NOMO-1 (cell line): Measurements from ENCODE around the gene UBXN1.
"Not testable (repeated sequence)": the region's sequence is repeated elsewhere in the genome, so short reads cannot be mapped to it uniquely, and the experiment has no call there.

Source experiments
- DNase-seq, 2 experiments: peaks; one replicate each; lab custom pipeline; 2025; ENCODE audit not compliant: unreplicated experiment in 2 of 2; lab: John Stamatoyannopoulos, UW

Gene UBXN1

GRCh38 chr11:62708793-62709192 is 29.9 kb upstream of the UBXN1 start:
- DNase-seq, result peak in 1 of 2 experiments; percentile 33

DNA sequence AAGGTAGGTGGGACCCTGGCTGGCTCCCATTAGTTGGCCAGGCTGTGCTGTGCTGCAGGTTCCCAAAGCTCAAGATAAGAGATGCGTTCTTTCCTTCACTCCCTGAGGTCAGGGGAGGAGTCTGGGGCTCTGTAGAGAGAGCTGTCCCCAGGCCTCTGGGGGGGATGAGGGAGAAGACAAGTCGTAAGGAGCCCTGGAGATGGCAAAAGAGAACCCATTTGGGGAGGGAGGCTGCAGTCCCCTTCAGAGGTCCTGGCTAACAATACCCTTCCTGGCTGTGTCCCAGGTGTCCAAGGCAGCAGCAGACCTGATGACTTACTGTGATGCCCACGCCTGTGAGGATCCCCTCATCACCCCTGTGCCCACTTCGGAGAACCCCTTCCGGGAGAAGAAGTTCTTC is 29.5 kb upstream of the UBXN1 start:
- DNase-seq, result no peak

- DNase-seq, result no peak
Observed at GRCh38 chr11:62707277-62707861, 28.5 kb upstream of the UBXN1 start, which contains the start of the genes BSCL2 and GNG3. BSCL2 (minus strand) TSS chr11:62707424; CDS start chr11:62707195, 229 bp downstream. GNG3 (plus strand) TSS chr11:62707676; CDS start chr11:62708296, 620 bp downstream.

DNA sequence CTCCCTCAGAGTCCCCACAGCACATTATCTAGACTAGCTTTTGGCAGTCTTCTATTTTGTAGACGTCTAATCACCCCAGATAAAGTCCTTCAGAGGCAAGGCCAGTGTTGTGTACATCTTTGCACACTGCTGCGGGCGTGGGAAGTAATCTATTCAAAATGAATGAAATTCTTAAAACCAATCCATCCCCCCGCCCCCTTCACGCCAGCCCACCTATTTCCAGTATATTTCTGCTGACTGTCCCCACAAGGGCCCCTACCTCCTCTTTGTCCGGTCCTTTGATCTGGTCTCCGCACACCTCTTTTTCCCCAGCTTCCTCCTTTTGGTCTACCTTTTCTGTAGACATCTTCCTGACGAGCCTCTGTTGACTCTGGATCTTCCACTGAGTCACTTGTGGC is 28.0 kb upstream of the UBXN1 start:
- no peak for DNase-seq

DNA sequence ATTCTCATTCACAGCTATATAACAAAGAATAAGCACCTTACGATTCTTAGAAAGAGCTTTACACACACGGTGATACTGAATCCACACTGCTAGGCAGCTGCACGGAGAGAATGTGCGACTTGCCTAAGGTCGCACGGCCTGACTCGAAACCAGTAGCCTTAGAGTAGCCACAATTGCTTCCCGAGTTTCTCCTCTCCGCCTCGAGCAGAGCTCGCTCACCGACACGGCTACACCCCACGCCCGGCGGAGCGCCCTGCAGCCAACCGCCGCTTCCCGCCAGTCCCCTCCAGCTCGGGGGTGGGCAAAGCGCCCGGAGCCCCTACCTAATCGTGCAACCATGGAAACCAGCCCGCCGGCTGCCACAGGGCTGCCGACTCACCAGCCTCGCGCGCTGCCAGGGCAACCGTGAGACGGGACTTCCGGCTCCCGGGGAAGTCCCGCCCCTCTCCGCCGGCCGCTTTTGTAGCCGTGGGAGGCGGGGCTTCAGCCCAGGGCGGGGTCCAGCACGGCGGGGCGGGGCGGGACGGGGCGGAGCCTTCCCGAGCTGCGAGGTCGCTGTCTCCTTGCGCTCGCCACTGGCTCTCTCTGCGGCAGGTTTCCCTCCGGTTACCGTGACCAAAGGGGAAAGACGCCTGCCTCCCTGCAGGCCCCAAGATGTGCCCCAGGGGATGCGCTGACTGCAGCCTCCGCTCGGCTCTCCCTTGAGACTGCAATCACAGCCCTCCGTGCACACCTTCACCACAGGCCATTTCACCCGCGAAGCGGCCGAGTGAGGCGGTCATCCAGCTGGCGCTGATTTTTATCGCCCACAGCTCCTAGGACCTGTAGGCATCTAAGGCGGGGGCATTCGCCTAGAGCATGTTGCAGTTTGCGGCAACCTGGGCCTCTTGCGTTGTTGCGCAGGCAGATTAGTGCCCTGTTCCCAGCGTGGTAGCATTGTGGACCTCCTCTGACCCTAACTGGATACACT is 27.3 kb upstream of the UBXN1 start:
- DNase-seq, result peak; percentile 81 to 87

DNA sequence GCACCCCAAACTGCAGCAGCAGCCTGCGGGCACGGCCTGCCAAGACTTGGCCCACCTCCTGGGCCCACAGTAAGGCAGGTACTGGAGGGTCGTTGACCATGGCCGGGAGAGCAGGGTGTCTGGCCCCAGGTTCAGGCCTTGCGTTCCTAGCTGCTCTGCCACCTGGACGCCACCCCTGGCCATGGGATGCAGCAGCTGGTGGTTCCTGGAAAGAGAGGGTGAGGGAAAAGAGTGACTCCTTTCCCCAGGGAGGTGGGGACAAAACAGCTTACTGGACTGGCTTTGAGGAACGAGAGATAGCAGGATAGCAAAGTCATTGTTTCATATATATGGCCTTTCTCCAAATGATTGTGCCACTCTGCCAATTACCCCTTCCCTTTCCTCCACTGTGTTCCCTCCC is 26.5 kb upstream of the UBXN1 start:
- DNase-seq, result no peak

DNA sequence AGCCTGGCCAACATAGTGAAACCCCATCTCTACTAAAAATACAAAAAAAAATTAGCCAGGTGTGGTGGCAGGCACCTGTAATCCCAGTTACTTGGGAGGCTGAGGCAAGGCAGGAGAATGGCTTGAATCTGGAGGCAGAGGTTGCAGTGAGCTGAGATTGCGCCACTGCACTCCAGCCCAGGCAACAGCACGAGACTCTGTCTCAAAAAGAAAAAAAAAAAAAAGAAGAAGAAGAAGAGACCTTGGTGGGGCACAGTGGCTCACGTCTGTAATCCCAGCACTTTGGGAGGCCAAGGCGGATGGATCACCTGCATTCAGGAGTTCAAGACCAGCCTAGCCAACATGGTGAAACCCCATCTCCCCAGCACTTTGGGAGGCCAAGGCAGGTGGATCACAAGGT is 25.0 kb upstream of the UBXN1 start:
- DNase-seq, result not testable (repeated sequence)

DNA sequence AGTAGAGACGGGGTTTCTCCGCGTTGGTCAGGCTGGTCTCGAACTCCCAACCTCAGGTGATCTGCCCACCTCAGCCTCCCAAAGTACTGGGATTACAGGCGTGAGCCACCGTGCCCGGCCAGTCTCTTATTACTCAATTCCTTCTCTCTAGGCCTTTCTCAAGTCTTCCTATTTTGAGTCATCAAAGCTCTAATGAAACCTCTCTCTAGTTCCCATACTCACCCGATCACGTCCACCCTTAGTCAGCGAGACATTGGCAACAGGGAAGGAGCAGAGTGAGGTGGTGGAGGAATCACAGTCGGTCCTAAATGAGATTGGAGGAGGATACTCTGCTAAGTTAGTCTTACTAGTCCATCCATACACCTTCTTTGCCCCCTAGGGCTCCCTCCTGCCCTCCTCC is 23.4 kb upstream of the UBXN1 start:
- DNase-seq, result no peak

DNA sequence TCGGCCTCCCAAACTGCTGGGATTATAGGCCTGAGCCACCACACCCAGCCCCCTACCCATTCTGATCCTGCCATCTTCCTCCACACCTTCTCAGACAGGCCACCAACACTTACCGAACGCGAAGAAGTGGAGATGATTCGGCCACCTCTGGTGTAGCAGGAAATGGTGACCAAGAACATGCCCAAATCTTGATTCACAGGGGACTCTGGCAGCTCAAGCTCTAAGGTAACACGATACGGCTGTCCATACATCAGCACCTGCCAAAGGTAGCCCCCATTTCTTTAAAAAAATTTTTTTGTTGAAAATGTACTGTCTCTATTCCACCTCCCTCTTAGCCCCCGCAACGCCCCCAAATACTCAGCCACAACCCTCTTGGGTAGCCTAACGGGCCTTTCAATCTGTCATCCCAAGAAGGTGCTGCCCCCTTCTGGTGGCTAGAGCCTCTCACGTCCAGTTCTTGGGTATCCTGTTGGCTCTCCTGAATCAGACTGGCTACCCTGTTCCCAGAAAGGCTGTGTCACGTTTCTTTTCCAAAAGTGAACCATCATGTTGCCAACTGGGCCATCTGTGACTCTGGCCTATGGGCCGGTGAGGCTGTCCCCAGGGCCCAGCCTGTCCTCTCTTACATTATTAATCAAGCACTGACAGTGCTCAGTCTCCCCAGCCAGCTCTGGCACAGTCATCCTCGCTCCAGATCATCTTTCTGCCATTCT is 15.7 kb upstream of the UBXN1 start:
- DNase-seq, result peak; percentile 46 to 53

DNA sequence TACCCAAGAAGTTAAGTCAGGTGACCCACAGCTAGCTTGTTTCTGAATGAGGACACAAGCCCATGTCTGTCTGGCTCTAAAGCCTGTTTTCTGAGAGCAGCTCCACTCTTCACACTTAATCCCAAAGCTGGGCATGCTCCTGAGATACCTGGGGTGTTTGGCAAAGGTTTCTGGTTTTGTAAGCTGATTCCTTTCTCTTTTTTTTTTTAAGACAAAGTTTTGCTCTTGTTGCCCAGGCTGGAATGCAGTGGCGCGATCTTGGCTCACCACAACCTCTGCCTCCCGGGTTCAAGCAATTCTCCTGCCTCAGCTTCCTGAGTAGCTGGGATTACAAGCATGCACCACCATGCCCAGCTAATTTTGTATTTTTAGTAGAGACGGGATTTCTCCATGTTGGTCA is 14.8 kb upstream of the UBXN1 start:
- DNase-seq, result not testable (repeated sequence)

DNA sequence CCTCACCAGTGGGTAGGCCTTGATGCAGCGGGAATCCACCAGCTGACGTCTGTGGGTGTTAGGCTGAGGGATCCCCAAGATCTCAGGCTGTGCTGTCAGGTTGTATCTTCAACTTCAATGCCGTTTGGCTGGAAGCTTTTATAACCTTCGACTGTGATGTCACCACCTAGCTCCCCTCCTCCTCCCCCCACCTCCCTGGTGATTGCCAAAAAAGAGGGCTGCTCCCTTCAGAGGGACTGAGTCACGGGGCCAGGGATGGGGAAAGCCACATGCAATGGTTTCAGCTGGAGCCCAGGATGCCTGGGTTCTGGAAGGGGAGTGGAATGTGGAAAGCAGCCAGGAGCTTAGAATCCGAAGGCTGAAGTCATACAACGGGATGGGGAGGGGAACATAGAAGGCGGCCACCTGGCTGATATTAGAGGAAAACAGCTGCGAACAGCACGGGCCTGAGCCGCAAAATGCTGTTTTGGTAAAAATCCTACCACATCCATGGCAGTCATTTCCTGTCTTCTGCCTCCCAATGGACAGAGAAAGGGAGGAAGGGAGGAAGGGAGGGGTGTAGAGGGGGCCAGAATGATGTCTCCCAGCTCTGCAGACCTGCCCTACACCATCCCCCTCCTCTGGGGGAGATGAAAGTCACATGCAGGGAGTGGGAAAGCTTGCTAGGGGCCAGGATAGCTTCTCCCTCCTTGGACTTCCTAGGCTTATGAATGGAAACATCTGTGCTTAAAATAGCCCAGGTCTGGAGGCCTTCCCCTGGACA is 10.7 kb upstream of the UBXN1 start, which contains the start of gene LRRN4CL:
Gene LRRN4CL, minus strand, starts transcription at position 110 of the 763 bp plus-strand sequence. CDS start 1,022 bp downstream, outside the sequence.
- no peak for DNase-seq

- DNase-seq, result no peak
Observed at GRCh38 chr11:62688491-62688890, 9.6 kb upstream of the UBXN1 start.

- DNase-seq, result no peak
Observed at GRCh38 chr11:62687508-62688396, 8.9 kb upstream of the UBXN1 start.

GRCh38 chr11:62682518-62682917 is 3.6 kb upstream of the UBXN1 start:
- no peak for DNase-seq

GRCh38 chr11:62680825-62681240 is 2.0 kb upstream of the UBXN1 start:
- DNase-seq, result peak; percentile 8 to 50

GRCh38 chr11:62678433-62678769 is 472 bp downstream of the UBXN1 start:
- no peak for DNase-seq

DNA sequence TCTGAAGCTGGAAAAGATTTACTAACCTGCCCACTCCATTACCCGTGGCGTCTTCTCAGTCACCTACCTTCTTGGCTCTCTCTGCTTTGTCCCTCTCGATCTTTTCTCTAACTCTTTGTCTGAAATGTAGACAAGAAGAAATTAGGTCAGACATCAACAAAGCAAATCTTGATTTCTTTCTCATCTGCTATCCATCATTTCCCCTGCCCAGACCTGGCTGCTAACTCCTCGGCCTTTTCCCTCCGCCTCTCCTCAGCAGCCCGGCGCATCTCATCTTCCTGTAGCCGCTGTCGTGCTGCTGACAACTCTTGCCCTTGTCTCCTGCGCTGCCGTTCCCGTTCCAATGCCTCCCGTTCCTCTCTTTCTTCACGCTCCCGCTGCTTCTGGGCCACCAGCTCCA is 1.2 kb downstream of the UBXN1 start:
- no peak for DNase-seq

DNA sequence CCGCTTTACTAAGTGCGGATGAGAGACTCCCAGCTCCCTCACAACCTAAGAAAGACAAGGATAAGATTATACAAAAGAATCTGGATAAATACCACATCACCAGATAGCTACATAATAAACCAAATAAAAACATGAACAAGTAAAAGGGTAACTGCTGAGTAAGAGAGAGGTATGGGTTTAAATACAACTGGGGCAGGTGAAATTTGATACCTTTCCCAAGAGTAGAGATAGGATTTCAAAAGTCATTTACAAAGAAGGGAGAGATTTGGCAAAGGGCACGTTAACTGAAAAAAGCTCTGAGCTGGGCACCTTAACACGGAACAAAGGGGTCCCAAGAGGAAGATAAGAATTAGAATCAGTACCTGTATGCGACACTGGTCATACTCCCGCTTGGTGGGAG is 1.7 kb downstream of the UBXN1 start:
- no peak for DNase-seq

GRCh38 chr11:62676698-62677097 is 2.2 kb downstream of the UBXN1 start:
- DNase-seq, result no peak
